ENCODE results near the gene UQCRC1. TPM values are rescaled to one million over a fixed set of nuclear protein-coding genes. Genes with fewer than 3 reads are reported as not detected.

UQCRC1 gene
- total RNA-seq, 4 donors from 2014 or later, result 223 to 439 (median 295) TPM

DNA sequence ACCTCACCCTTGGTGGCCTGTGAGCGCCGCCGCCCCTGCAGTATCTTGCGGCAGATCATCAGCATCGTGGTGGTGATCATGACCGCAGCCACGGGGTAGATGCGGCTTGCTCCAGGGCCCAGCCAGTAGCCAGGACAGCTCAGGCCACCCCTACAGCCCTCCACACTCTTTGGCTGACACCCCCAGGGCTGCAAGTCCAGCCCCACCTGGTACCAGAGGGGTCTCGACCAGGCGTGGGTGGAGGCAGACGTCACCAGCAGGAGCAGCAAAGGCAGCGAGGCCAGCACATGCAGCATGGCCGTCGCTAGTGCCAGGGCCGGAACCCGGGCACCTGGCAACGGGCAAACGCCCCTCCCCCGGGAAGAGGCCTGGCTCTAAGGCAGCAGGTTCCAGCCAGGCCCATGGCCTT, 12.0 kb upstream of the UQCRC1 start, which contains the start of gene TMEM89:
TSS of gene TMEM89 (minus strand) at position 309 of the 409 bp plus-strand sequence. CDS start at position 296, 13 bp downstream.
- DNase-seq, result no peak
- Histone ChIP-seq H3K27ac (no peak within 1 kb of the TSS), H3K36me3 (no peaks in the 10 kb centered on the region), H3K9me3 (no peaks in the 10 kb centered on the region), H3K4me3 (replicated peaks in 1 of 3) (no peak within 1 kb of the TSS), H3K27me3 (no peaks in the 10 kb centered on the region), H3K4me1 (no peaks in the 10 kb centered on the region)
- 94 to 98% methylated on average over 15 to 17 of the region's 19 CpGs for WGBS, 2 donors
- TF ChIP-seq POLR2A (IDR thresholded peaks at IDR 0.05), result no peak
- TF ChIP-seq, protein P1, sequence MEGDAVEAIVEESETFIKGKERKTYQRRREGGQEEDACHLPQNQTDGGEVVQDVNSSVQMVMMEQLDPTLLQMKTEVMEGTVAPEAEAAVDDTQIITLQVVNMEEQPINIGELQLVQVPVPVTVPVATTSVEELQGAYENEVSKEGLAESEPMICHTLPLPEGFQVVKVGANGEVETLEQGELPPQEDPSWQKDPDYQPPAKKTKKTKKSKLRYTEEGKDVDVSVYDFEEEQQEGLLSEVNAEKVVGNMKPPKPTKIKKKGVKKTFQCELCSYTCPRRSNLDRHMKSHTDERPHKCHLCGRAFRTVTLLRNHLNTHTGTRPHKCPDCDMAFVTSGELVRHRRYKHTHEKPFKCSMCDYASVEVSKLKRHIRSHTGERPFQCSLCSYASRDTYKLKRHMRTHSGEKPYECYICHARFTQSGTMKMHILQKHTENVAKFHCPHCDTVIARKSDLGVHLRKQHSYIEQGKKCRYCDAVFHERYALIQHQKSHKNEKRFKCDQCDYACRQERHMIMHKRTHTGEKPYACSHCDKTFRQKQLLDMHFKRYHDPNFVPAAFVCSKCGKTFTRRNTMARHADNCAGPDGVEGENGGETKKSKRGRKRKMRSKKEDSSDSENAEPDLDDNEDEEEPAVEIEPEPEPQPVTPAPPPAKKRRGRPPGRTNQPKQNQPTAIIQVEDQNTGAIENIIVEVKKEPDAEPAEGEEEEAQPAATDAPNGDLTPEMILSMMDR (IDR thresholded peaks at IDR 0.05), result no peak
- intact Hi-C loops (cut with DNase I), result no loop called here

GRCh38 chr3:48619541-48620524, 10.4 kb upstream of the UQCRC1 start:
- whole genome bisulfite sequencing, 2 donors, result 79 to 80% methylated on average over 7 of the region's 7 CpGs
- H3K27me3 ChIP-seq, result no peaks in the 10 kb centered on the region
- no peak for DNase-seq
- TF ChIP-seq POLR2A (IDR thresholded peaks at IDR 0.05), result no peak
- TF ChIP-seq, protein P1 (IDR thresholded peaks at IDR 0.05), result no peak
- H3K36me3 ChIP-seq, result no peaks in the 10 kb centered on the region
- no peak overlapping the region for H3K4me3 ChIP-seq (replicated peaks in 1 of 3)
- H3K9me3 ChIP-seq, result no peaks in the 10 kb centered on the region
- H3K27ac ChIP-seq, result no peak overlapping the region
- intact Hi-C loops (cut with DNase I), result no loop called here
- H3K4me1 ChIP-seq, result no peaks in the 10 kb centered on the region

DNA sequence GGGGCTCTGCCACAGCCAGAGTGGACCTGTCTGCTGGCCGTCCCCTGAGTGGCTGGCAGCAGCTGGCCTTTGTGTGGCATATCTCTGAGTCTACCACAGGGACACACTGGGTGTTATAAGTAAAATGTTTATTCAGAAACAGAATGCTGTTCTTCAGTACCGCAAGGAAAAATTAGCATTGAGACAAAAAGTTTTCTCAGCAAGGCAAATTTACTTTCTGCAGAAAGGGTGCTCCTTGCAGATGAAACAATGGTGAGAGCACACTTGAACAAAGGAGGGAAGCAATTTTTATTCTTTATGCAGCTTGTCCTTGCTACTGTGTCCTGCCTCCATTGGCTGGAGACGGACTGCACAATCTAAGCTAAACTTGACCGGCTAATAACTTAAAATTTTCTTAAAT, 8.1 kb upstream of the UQCRC1 start:
- no peak for TF ChIP-seq POLR2A (IDR thresholded peaks at IDR 0.05)
- TF ChIP-seq, protein P1 (IDR thresholded peaks at IDR 0.05), result no peak
- Histone ChIP-seq H3K4me1 (no peaks in the 10 kb centered on the region), H3K9me3 (no peaks in the 10 kb centered on the region), H3K27me3 (no peaks in the 10 kb centered on the region), H3K27ac (no peak overlapping the region), H3K4me3 (replicated peaks in 1 of 3) (no peak overlapping the region), H3K36me3 (no peaks in the 10 kb centered on the region)
- intact Hi-C loops (cut with DNase I), result no loop called here
- DNase-seq, result no peak
- 97% methylated on average over 4 of the region's 4 CpGs for WGBS, 2 donors

DNA sequence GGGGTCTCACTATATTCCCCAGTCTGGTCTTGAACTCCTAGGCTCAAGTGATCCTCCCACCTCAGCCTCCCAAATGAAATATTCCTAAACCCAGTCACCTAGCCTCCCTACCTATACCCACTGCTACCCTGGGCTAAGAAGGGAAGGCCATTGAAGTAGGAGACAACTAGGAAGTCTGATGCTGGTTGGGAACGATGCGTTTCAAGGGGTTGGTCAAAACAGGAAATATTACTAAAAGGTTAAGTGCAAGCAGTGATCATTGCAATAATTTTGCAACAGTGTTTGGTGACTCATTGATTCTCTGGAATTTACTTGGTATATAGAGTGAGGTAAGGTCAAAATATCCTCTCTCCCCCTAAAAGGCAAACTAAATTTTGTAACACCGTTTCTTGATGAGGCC, 4.6 kb upstream of the UQCRC1 start:
- Histone ChIP-seq H3K27me3 (no peaks in the 10 kb centered on the region), H3K36me3 (no peaks in the 10 kb centered on the region), H3K4me3 (replicated peaks in 1 of 3) (no peak overlapping the region), H3K9me3 (no peaks in the 10 kb centered on the region), H3K4me1 (peaks cover 0 to 5% of the 10 kb centered on the region in 2 donors), H3K27ac (no peak overlapping the region)
- intact Hi-C loops (cut with DNase I), result no loop called here
- TF ChIP-seq, protein P1 (IDR thresholded peaks at IDR 0.05), result no peak
- TF ChIP-seq POLR2A (IDR thresholded peaks at IDR 0.05), result no peak
- 74 to 80% methylated on average over 3 of the region's 3 CpGs for WGBS, 2 donors
- no peak for DNase-seq

GRCh38 chr3:48612309-48612708, 2.9 kb upstream of the UQCRC1 start:
- Histone ChIP-seq H3K27ac (no peak overlapping the region), H3K36me3 (no peaks in the 10 kb centered on the region), H3K4me3 (replicated peaks in 1 of 3) (no peak overlapping the region), H3K9me3 (no peaks in the 10 kb centered on the region), H3K27me3 (no peaks in the 10 kb centered on the region), H3K4me1 (peaks cover 8 to 12% of the 10 kb centered on the region in 2 donors)
- TF ChIP-seq POLR2A (IDR thresholded peaks at IDR 0.05), result no peak
- TF ChIP-seq, protein P1 (IDR thresholded peaks at IDR 0.05), result no peak
- no peak for DNase-seq
- intact Hi-C loops (cut with DNase I), result no loop called here
- WGBS, 2 donors, result 71 to 75% methylated on average over 1 of the region's 1 CpG

Data from thyroid gland (tissue), 4 donors.